Measurements from ENCODE around the gene EED.

EED gene

DNA sequence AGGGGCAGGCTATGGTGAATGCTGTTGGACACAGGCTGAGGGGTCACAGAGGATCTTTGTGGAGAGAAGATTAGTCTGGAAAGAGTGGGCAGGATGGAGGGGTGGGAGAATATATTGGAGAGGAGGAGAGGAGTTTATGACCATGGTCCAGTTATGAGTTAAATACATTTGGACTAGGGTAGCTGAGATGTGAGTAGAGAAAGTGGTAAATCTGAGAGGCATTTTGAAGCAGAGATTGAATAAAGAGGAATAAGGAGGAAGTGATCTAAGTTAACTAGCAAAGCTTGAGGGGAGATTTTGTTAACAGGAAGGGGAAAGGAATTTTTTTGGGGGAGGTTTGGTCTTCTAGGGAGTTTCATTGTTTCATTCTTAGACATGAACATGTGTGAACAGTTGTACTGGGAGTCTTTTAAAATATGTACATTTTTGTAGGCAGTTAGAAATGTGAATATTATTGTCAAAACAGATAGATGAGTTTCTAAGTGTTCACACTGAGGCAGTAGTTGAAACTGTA is 43.1 kb upstream of the EED start:
- TF ChIP-seq, protein P1, sequence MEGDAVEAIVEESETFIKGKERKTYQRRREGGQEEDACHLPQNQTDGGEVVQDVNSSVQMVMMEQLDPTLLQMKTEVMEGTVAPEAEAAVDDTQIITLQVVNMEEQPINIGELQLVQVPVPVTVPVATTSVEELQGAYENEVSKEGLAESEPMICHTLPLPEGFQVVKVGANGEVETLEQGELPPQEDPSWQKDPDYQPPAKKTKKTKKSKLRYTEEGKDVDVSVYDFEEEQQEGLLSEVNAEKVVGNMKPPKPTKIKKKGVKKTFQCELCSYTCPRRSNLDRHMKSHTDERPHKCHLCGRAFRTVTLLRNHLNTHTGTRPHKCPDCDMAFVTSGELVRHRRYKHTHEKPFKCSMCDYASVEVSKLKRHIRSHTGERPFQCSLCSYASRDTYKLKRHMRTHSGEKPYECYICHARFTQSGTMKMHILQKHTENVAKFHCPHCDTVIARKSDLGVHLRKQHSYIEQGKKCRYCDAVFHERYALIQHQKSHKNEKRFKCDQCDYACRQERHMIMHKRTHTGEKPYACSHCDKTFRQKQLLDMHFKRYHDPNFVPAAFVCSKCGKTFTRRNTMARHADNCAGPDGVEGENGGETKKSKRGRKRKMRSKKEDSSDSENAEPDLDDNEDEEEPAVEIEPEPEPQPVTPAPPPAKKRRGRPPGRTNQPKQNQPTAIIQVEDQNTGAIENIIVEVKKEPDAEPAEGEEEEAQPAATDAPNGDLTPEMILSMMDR (IDR thresholded peaks at IDR 0.05), result no peak

DNA sequence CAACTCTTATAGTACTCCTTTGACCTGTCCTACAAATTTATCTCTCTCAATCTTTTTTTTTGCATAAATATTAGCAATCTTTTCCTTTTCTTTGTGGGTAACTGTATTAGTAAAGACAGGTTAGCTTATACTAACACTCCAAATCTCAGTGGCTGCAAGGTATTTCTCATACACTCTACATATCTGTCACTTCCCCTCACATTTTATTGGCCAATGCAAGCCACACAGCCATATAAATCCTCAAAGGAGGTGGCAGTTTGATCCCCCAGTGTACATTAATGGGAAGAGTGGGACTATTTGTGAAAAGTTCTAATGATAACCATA is 42.6 kb upstream of the EED start:
- TF ChIP-seq, protein P1 (IDR thresholded peaks at IDR 0.05), result no peak

DNA sequence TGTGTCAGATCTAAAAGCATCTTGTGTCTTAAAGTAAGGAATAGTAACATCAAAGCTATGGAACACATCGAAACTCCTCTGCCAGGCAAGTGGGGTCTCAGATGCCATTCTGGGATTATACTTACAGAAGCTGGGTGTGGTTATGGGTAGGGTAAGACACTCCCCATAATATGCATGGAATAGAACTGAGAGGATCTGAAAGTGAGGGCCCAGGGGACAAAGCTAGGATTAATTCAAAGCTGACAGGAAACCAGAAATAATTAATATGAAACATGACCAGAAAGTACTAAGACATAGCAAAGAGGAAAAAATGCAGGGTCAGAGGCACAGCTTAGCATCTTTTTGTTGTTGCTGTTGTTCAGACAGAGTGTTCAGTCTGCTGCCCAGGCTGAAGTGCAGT is 40.2 kb upstream of the EED start:
- TF ChIP-seq, protein P1 (IDR thresholded peaks at IDR 0.05), result no peak

DNA sequence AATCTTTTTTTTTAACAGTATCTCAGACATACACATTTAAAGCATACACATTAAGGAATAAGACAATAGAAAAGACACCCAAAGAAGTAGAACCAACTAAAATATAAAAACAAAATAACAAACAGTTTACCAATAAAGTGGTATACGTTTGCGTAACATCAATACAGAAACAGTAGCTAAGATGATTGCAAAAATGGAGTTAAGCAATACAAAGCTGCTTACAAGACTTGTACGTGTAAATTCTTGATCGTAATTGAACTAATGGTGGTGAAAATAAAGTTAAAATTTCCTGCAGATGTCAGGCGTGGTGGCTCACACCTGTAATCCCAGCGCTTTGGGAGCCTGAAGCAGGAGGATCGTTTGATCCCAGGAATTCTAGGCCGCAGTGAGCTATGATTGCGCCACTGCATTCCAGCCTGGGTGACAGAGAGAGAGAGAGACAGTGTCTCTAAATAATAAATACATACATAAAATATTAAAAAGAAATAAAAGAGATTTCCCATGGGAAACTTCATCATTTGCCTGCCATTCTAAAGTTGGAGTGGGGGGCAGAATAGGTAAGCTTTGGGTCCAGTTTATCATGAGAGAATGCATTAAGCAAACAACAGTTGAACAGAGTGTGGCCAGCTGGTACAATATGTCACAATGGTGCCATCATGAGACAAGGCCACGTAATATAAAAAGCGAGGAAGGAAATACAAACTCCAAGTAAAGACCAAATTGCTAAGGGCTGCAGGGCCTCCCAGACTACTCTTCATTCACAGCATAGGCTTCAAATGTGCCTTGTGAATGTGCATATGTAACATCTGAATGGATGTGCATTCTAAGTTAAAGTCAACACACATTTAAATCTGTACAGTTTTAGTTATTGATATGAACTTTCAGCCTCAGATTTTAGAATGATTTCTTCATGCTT is 38.9 kb upstream of the EED start:
- TF ChIP-seq, protein P1 (IDR thresholded peaks at IDR 0.05), result peak; percentile 11; the same call in 1 of the 2 replicates

DNA sequence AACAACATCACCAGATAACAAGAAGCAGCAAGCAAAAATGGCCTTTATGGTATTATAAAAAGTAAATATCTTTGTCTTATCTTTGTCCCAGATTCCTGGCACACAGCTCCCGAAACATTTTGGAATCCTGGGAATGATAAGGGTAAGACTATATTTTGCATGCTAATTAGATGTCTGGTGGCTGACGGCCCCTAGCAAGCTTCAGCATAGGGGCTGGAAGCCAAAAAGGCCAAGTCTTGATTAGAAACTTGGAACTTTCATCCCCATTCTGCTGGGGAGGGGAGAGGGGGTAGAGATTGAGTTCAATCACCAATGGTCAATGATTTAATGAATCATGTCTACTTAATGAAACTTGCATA is 38.2 kb upstream of the EED start:
- TF ChIP-seq, protein P1 (IDR thresholded peaks at IDR 0.05), result no peak

DNA sequence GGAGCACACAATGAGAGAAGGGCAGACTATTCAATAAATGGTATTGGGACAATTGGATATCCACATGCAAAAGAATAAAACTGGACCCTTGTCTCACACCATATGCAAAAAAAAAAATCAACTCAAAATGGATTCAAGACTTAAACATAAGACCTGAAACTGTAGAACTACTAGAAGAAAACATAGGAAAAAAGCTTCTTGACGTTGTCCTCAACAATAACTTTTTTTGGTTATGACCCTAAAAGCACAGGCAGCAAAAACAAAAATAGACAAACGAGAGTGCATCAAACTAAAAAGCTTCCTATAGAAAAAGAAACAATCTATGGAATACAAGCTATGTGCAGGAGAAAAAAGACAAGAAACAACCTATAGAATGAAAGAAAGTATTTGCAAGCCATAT is 37.1 kb upstream of the EED start:
- TF ChIP-seq, protein P1 (IDR thresholded peaks at IDR 0.05), result no peak

DNA sequence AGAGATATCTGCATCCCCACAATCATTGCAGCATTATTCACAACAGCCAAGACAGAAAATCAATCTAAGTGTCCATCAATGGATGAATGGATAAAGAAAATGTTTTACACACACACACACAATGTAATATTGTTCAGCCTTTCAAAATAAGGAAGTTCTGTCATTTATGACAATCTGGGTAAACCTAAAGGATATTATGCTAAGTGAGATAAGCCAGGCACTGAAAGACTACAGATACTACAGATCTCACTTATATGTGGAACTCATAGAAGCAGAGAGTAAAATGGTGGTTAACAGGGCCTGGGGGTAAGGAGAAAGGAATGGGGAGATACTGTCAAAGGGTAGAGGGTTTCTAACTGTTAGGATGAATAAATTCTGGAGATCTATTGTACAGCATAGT is 36.0 kb upstream of the EED start:
- TF ChIP-seq, protein P1 (IDR thresholded peaks at IDR 0.05), result no peak
